K562 (cell line): ENCODE data around the gene TLK2. TPM values are rescaled to one million over a fixed set of nuclear protein-coding genes. Genes with fewer than 3 reads are reported as not detected.

Experiments
- ARHGAP35 ChIP-seq: fragments of 450-650 bp; IDR thresholded peaks from 2 replicates; pipeline ENCODE4 v1.6.1; 2018; ENCODE audit not compliant: partially characterized antibody
- HSF4 ChIP-seq: fragments of 250-450 bp; sonication (Bioruptor Pico); IDR thresholded peaks from 2 replicates; pipeline ENCODE4 v2.1.2; 2022; ENCODE audit warnings: mild to moderate bottlenecking, moderate library complexity, borderline replicate concordance
- RBM22 ChIP-seq: fragments of 200-400 bp; formaldehyde crosslinking; IDR thresholded peaks from 2 replicates; pipeline ENCODE4 v1.6.1; 2018; ENCODE audit warnings: low read length, low read depth; ENCODE audit not compliant: poor library complexity, severe bottlenecking
- SP2 ChIP-seq: IDR thresholded peaks from 2 replicates; pipeline ENCODE4 v1.6.1; 2011; ENCODE audit warnings: mild to moderate bottlenecking, low read depth, low read length, moderate library complexity; ENCODE audit not compliant: poor library complexity, severe bottlenecking; ENCODE audit errors: extremely low read depth
- ZNF24 ChIP-seq: fragments of 450-650 bp; IDR thresholded peaks from 2 replicates; pipeline ENCODE4 v1.6.1; 2016
- polyA plus RNA-seq, 8 experiments: library from polyadenylated mRNA; depleted of rRNA in 4 of 8; stranded (reverse) in 5 of 8; unstranded in 3 of 8; fragments of >200 nt; fragmentation: Nextera tagmentation in 2 of 8; fragmentation: Illumina TruSeq in 1 of 8; extraction: Ambion mirVana in 2 of 8; extraction: Trizol in 1 of 8; gene quantifications; 2 replicates each; pipeline versions ENCODE4 v1.2.1 to v1.2.3, GENCODE V29; 2011 to 2014; ENCODE audit warnings: inconsistent platforms in 1 of 8, missing spikeins in 1 of 8
- total RNA-seq, 7 experiments: library from RNA; depleted of rRNA in 6 of 7; stranded (reverse); fragments of >200 nt in 6 of 7; fragmentation: Illumina TruSeq in 2 of 7; extraction: Trizol in 2 of 7; gene quantifications; 2 replicates each; pipeline versions ENCODE4 v1.2.1 to v1.2.3, GENCODE V29; 2011 to 2021; ENCODE audit warnings: low replicate concordance in 1 of 7
- TF ChIP-seq, protein P1 (sequence below), 2 experiments: fragments of 450-650 bp; IDR thresholded peaks; 2 replicates each; pipeline ENCODE4 v1.6.1; 2016; ENCODE audit warnings: mild to moderate bottlenecking in 2 of 2, borderline replicate concordance in 1 of 2, low read depth in 1 of 2, moderate library complexity in 1 of 2
- TF ChIP-seq, protein P2 (sequence below), 3 experiments: fragments of 200-800 bp in 1 of 3; sonication (Bioruptor generic) in 1 of 3; sonication (generic) in 1 of 3; formaldehyde crosslinking in 1 of 3; IDR thresholded peaks; 2 replicates each; pipeline versions ENCODE4 v1.6.1 to v1.8.0; 2016 to 2022; ENCODE audit warnings: mild to moderate bottlenecking in 2 of 3, missing compliant biosample characterization in 2 of 3, missing genetic modification characterization in 2 of 3, missing genetic modification reagents in 1 of 3
- TF ChIP-seq, protein P3 (sequence below): sonication (generic); formaldehyde crosslinking; IDR thresholded peaks from 2 replicates; pipeline ENCODE4 v1.8.0; 2023; ENCODE audit warnings: mild to moderate bottlenecking, missing genetic modification reagents
- TF ChIP-seq, protein P4 (sequence below): sonication (generic); formaldehyde crosslinking; IDR thresholded peaks from 2 replicates; pipeline ENCODE4 v1.8.0; 2022; ENCODE audit warnings: mild to moderate bottlenecking, missing genetic modification reagents, borderline replicate concordance

TLK2 gene
- total and polyA plus RNA-seq, 9 of the 15 experiments (the other 6 are each of a cell fraction or from before 2014, with no cell fraction given), result 10.1 to 51.9 (median 32.4) TPM

DNA sequence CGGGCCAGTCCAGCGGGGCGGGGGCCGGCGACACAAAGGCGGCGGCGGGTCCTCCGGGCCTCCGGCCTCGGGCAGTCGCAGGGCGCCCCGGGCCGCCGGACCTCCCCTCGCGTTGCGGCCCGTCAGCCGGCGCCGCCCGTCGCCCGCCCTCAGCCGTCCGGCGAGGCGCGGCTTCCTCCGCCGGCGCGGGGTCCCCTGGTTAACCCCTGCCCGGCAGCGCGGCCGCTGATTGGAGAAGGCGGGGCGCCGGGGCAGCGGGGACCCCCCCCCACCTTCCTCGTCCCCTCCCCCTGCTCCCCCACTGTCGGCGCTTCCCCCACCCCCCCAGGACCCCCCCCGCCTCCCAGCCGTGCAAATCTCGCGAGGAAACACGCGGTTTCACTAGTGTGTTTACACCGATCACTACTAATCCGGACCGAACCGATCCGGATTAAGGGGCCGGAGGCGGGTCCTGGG is at the start of gene TLK2 (continued):
- TF ChIP-seq, protein P1, sequence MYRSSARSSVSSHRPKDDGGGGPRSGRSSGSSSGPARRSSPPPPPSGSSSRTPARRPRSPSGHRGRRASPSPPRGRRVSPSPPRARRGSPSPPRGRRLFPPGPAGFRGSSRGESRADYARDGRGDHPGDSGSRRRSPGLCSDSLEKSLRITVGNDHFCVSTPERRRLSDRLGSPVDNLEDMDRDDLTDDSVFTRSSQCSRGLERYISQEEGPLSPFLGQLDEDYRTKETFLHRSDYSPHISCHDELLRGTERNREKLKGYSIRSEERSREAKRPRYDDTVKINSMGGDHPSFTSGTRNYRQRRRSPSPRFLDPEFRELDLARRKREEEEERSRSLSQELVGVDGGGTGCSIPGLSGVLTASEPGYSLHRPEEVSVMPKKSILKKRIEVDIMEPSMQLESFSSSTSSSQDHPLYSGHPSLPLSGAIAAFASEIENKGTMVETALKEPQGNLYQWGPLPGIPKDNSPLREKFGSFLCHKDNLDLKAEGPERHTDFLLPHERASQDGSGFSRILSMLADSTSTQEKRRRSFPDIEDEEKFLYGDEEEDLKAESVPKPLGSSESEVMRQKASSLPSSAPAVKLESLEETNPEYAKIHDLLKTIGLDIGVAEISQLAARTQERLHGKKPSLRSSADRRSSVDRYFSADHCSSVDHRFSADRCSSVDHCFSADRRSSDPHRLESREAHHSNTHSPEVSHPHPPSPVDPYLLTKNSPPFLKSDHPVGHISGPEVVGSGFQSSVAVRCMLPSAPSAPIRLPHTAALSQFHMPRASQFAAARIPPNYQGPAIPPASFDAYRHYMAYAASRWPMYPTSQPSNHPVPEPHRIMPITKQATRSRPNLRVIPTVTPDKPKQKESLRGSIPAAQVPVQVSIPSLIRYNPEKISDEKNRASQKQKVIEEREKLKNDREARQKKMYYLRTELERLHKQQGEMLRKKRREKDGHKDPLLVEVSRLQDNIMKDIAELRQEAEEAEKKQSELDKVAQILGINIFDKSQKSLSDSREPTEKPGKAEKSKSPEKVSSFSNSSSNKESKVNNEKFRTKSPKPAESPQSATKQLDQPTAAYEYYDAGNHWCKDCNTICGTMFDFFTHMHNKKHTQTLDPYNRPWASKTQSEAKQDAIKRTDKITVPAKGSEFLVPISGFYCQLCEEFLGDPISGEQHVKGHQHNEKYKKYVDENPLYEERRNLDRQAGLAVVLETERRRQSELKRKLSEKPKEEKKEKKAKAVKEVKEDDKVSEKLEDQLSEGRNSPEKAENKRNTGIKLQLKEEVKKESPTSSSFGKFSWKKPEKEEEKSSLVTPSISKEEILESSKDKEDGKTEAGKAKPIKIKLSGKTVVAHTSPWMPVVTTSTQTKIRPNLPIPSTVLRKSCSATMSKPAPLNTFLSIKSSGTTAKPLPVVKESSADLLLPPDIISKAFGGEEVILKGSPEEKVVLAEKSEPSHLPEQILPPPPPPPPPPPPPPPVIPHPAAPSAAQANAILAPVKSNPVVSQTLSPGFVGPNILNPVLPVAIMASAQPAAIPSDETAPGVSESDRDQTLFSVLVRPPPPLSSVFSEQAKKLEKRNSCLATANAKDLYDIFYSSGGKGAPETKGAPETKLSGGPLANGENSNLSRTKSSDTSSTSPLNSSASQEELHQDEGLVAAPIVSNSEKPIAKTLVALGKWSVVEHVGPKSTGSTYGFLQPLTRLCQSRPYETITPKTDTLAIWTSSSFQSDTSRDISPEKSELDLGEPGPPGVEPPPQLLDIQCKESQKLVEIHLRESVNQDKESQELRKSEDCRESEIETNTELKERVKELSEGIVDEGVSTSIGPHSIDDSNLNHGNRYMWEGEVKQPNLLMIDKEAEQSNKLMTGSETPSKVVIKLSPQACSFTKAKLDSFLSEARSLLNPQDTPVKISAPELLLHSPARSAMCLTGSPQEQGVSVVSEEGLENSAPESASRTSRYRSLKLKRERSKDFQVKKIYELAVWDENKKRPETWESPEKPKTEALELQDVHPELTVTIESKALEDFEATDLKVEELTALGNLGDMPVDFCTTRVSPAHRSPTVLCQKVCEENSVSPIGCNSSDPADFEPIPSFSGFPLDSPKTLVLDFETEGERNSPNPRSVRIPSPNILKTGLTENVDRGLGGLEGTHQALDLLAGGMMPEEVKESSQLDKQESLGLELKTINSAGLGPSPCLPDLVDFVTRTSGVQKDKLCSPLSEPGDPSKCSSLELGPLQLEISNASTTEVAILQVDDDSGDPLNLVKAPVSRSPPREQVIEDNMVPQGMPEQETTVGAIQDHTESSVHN (IDR thresholded peaks at IDR 0.05; ENCODE audit: borderline replicate concordance in 1 of 2, low read depth in 1 of 2), result no peak
- TF ChIP-seq, protein P2, sequence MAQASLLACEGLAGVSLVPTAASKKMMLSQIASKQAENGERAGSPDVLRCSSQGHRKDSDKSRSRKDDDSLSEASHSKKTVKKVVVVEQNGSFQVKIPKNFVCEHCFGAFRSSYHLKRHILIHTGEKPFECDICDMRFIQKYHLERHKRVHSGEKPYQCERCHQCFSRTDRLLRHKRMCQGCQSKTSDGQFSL (CRISPR knock-in tag; IDR thresholded peaks at IDR 0.05), result peak; percentile 47; the same call in 1 of the 2 replicates
- TF ChIP-seq, protein P2 (tag; IDR thresholded peaks at IDR 0.05), result peak in 1 of 2 experiments; percentile 95; a peak in 2 of 4 replicates
- TF ChIP-seq HSF4 (CRISPR knock-in tag) (no peak), SP2 (no peak), ZNF24 (no peak), ARHGAP35 (no peak), RBM22 (no peak)
- TF ChIP-seq, protein P3, sequence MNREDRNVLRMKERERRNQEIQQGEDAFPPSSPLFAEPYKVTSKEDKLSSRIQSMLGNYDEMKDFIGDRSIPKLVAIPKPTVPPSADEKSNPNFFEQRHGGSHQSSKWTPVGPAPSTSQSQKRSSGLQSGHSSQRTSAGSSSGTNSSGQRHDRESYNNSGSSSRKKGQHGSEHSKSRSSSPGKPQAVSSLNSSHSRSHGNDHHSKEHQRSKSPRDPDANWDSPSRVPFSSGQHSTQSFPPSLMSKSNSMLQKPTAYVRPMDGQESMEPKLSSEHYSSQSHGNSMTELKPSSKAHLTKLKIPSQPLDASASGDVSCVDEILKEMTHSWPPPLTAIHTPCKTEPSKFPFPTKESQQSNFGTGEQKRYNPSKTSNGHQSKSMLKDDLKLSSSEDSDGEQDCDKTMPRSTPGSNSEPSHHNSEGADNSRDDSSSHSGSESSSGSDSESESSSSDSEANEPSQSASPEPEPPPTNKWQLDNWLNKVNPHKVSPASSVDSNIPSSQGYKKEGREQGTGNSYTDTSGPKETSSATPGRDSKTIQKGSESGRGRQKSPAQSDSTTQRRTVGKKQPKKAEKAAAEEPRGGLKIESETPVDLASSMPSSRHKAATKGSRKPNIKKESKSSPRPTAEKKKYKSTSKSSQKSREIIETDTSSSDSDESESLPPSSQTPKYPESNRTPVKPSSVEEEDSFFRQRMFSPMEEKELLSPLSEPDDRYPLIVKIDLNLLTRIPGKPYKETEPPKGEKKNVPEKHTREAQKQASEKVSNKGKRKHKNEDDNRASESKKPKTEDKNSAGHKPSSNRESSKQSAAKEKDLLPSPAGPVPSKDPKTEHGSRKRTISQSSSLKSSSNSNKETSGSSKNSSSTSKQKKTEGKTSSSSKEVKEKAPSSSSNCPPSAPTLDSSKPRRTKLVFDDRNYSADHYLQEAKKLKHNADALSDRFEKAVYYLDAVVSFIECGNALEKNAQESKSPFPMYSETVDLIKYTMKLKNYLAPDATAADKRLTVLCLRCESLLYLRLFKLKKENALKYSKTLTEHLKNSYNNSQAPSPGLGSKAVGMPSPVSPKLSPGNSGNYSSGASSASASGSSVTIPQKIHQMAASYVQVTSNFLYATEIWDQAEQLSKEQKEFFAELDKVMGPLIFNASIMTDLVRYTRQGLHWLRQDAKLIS (CRISPR knock-in tag), result no peak
- TF ChIP-seq, protein P4, sequence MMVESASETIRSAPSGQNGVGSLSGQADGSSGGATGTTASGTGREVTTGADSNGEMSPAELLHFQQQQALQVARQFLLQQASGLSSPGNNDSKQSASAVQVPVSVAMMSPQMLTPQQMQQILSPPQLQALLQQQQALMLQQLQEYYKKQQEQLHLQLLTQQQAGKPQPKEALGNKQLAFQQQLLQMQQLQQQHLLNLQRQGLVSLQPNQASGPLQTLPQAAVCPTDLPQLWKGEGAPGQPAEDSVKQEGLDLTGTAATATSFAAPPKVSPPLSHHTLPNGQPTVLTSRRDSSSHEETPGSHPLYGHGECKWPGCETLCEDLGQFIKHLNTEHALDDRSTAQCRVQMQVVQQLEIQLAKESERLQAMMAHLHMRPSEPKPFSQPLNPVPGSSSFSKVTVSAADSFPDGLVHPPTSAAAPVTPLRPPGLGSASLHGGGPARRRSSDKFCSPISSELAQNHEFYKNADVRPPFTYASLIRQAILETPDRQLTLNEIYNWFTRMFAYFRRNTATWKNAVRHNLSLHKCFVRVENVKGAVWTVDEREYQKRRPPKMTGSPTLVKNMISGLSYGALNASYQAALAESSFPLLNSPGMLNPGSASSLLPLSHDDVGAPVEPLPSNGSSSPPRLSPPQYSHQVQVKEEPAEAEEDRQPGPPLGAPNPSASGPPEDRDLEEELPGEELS (CRISPR knock-in tag), result no peak
